GM10266 (cell line): Measurements from ENCODE around the gene ACOX3.
"Not testable (repeated sequence)": the region's sequence is repeated elsewhere in the genome, so short reads cannot be mapped to it uniquely, and the experiment has no call there.

Experiments
- DNase-seq: peaks from one replicate; pipeline ENCODE4 v3.0.0; 2012; ENCODE audit errors: extremely low spot score
- CTCF ChIP-seq: IDR thresholded peaks from 2 replicates; pipeline ENCODE4 v1.5.1; 2012; ENCODE audit warnings: mild to moderate bottlenecking, low read depth; ENCODE audit not compliant: control insufficient read depth, insufficient read depth; ENCODE audit errors: missing control alignments

Gene ACOX3

DNA sequence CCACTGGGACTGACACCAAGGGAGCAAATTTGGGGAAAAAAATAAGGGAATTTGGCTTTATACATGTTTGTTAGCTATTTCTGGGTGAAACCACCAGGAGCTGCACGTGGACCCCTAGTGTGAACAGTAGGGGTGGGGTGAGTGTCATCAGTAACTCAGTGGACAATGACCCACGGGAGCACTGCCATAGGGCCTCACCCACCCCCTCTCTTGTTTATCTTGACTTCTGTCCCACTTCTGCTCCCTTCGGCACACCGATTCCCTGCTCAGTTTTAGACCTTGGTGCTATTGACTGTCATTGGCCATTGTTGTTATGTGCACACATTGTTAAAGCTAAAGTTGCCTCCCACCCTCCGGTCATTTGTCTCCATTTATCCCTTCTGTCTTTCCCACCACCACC lies 9.0 kb downstream of the ACOX3 start:
- DNase-seq: no peak
- no peak for TF ChIP-seq CTCF

GRCh38 chr4:8428288-8429097 lies 12.0 kb downstream of the ACOX3 start:
- TF ChIP-seq CTCF: no peak
- DNase-seq: peak; percentile 93

DNA sequence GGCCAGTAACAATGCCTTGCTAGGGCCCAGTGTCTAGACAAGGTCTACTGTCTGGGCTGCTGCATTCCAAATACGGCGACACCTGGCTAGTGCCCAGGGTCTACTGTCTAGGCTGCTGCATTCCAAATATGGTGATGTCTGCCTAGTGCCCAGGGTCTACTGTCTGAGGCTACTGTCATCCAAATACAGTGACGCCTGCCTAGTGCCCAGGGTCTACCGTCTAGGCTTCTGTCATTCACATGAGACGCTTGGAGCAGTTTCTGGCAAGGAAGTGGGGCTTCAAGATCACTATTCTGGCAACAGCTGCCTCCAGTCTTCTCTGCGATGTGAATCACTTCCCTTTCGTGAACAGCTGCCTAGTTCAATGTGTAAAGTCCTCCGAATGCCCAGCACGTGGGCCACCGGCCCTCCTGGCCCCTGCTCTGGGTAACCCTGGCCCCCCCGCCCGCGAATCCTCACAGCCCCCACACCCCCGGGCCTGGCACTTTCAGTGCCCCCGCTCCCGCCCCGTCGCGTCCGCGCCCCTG lies 12.7 kb downstream of the ACOX3 start:
- no peak for TF ChIP-seq CTCF
- DNase-seq: peak; percentile 48

DNA sequence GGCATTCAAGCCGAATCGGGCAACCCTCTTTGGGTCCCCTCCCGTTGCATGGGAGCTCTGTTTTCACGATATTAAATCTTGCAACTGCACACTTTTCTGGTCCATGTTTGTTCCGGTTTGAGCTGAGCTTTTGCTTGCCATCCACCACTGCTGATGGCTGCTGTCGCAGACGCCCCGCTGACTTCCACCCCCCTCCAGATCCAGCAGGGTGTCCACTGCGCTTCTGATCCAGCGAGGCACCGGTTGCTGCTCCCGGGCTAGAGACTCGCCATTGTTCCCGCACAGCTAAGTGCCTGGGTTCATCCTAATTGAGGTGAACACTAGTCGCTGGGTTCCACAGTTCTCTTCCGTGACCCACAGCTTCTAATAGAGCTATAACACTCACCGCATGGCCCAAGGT lies 13.3 kb downstream of the ACOX3 start:
- no peak for TF ChIP-seq CTCF
- DNase-seq: no peak

DNA sequence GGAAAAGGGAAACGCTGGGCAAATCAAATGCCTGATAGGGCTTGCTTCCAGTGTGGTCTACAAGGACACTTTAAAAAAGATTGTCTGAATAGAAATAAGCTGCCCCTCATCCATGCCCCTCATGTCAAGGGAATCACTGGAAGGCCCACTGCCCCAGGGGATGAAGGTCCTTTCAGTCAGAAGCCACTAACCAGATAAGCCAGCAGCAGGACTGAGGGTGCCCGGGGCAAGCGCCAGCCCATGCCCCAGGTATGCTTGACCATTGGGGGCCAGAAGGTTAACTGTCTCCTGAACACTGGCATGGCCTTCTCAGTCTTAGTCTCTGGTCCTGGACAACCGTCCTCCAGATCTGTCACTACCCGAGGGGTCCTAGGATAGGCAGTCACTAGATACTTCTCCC lies 17.7 kb downstream of the ACOX3 start:
- no peak for TF ChIP-seq CTCF
- no peak for DNase-seq

GRCh38 chr4:8422327-8422726 lies 18.2 kb downstream of the ACOX3 start:
- no peak for DNase-seq
- TF ChIP-seq CTCF: no peak

- not testable (repeated sequence) for DNase-seq
Observed at GRCh38 chr4:8420151-8420550, 20.4 kb downstream of the ACOX3 start.
